Stimulated activated memory B cell treated with anti-CD40 and anti-IgM and Interleukin-4, amounts not matched to agents 10 μg/mL and 1 μg/mL and 100 μg/mL, for 72 hours (primary cell): ENCODE measurements around the gene DGKI.

Experiments
- ATAC-seq: fragments of 150-1000 bp; cut with Tn5 transposase; 2 replicates; pipeline ENCODE4 v1.10.0; 2021
- H3K27ac Mint-ChIP-seq: one replicate; pipeline ENCODE4 v1.8.0; 2022; ENCODE audit warnings: mild to moderate bottlenecking, mixed read lengths
- H3K27me3 Mint-ChIP-seq: one replicate; pipeline ENCODE4 v1.8.0; 2022; ENCODE audit warnings: mixed read lengths
- H3K36me3 Mint-ChIP-seq: one replicate; pipeline ENCODE4 v1.8.0; 2022; ENCODE audit warnings: mixed read lengths
- H3K4me1 Mint-ChIP-seq: one replicate; pipeline ENCODE4 v1.8.0; 2022; ENCODE audit warnings: mixed read lengths
- H3K4me3 Mint-ChIP-seq: one replicate; pipeline ENCODE4 v1.8.0; 2022; ENCODE audit warnings: mild to moderate bottlenecking, moderate library complexity, mixed read lengths
- H3K9me3 Mint-ChIP-seq: one replicate; pipeline ENCODE4 v1.8.0; 2022; ENCODE audit warnings: mixed read lengths

The DGKI gene

DNA sequence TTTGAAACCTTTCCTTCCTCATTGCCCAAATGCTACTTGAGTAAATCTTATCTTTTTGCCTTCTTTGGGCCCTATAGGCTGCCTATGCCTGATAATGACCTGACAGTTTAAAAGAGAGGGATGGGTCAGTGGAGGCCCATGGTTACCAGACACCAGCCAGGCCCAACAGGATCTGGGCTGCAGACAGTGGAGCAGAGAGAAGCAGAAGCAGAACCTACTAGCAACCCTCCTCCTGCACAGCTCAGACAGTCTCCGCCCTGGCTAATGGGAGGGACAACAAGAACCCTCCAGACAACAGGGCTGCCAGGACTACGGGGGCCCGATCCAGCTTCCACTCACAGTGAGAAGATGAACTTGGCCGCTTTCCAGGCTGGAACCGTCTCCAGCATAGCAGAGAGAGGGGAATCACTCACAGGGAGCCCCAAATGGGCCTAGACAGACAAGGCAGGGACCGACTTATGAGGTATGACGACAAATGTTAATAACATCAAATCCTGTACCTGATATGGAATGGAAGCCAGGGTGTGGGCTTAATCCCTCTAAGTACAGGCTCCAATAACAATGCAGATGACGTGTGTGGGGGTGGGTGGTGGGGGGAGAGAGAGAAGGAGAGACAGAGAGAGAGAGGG is 31.7 kb upstream of the DGKI start:
- H3K9me3 Mint-ChIP-seq: no peaks in the 10 kb centered on the region
- H3K4me1 Mint-ChIP-seq: peaks cover 3% of the 10 kb centered on the region
- no peaks in the 10 kb centered on the region for H3K27me3 Mint-ChIP-seq
- no peak overlapping the region for H3K27ac Mint-ChIP-seq
- H3K36me3 Mint-ChIP-seq: peaks cover 68% of the 10 kb centered on the region
- ATAC-seq: no peak
- H3K4me3 Mint-ChIP-seq: no peak overlapping the region

GRCh38 chr7:137877027-137877675 is 30.4 kb upstream of the DGKI start:
- Mint-ChIP-seq H3K4me3 (no peak overlapping the region), H3K27me3 (no peaks in the 10 kb centered on the region), H3K27ac (no peak overlapping the region), H3K4me1 (peaks cover 6% of the 10 kb centered on the region), H3K36me3 (peaks cover 63% of the 10 kb centered on the region), H3K9me3 (no peaks in the 10 kb centered on the region)
- ATAC-seq: no peak

DNA sequence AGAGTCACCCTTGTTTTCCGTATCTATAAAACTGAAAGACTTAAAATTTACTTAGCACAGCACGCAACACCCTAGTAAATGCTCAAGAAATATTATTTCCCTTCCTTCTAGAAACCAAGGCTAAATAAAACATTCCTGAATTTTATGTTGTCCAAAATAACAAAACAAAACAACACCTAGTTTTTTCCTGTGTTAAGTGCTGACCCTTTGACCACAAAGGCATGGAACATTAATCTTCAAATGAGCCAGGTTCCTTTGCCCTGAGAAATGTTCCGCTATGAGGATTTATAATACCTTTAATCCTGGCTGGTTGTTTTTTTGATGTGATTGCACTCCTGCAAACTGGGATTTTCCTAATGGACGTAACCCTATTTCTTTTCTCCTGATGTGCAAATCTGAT is 29.0 kb upstream of the DGKI start:
- H3K27me3 Mint-ChIP-seq: no peaks in the 10 kb centered on the region
- peaks cover 6% of the 10 kb centered on the region for H3K4me1 Mint-ChIP-seq
- no peaks in the 10 kb centered on the region for H3K9me3 Mint-ChIP-seq
- no peak for ATAC-seq
- no peak overlapping the region for H3K27ac Mint-ChIP-seq
- no peak overlapping the region for H3K4me3 Mint-ChIP-seq
- H3K36me3 Mint-ChIP-seq: peaks cover 58% of the 10 kb centered on the region

DNA sequence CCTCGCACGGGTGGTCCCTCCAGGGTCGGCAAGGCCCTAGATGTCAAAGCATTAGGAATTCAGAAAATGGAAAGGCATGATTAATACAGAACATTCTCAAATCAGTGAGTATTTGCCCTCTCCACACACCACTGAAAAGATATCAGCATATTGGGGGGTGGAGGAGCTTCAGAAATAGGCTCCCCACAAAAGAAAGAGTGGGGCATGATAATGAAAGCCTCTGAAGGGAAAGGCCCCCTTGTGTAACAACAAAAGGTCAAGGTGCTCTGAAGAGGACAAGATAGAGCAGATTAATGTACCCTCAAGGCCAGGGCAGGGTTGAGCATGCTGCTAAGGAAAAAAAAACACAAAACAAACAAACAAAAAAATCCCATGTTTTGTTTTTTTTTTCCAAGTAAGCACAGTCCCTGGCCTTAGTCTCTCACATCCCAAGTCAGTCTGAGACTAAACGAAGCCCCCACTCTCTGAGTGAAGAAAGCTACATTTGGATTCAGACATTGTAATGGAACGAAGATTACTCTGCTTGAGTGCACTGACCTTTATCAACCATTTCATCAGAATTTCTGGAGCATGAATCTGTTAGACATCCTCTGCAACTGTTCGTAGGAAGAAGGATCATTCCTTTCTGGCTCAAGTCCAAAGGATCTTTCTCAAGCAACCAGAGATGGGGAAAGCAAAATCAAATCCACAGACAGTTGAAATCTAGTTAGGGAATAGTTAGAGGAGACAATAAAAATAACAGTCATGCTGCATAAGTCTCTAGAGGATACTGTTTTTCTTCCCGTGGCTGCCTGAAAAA is 27.4 kb upstream of the DGKI start:
- H3K4me1 Mint-ChIP-seq: peaks cover 6% of the 10 kb centered on the region
- peaks cover 6% of the 10 kb centered on the region for H3K9me3 Mint-ChIP-seq
- peaks cover 50% of the 10 kb centered on the region for H3K36me3 Mint-ChIP-seq
- no peak overlapping the region for H3K4me3 Mint-ChIP-seq
- H3K27me3 Mint-ChIP-seq: no peaks in the 10 kb centered on the region
- ATAC-seq: peak; percentile 58
- H3K27ac Mint-ChIP-seq: peak overlapping the region; percentile 22

- Mint-ChIP-seq H3K36me3 (peaks cover 48% of the 10 kb centered on the region), H3K27ac (peak overlapping the region; percentile 22)
Measured at GRCh38 chr7:137873524-137873923, 26.8 kb upstream of the DGKI start.

DNA sequence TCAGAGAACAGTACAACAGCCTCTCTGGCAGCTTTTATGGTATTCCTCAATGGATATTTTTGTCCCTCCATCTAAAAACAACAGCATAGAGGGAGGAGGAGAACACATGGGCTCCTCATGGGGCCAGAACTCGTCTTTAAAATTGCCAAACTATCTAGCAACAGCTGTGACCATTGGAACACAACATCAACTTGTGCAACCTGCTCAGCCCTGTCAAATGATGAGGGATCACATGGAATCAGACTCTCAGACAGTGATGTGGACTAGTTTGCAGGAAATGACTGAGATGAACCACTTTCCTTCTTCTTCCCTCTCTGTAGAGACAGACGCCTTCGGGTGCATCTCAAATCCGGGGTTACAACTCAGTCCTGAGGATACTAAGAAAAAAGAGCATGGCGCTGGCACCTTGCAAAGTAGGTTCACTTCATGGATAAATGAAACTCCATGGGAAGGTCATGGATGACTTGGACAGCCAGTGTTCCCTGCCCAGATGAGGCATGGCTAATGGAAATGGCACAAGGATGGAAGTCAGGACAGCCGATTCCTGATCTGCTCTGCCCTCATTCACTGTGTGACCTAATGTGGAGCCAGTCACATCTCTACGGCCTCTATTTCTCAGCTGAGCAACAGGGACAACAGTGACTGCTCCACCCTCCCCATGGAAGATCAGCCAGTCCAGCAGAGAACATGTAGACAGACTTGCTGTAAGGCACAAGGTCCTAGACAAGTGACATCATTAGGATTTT is 24.6 kb upstream of the DGKI start:
- ATAC-seq: no peak
- Mint-ChIP-seq H3K4me1 (peaks cover 6% of the 10 kb centered on the region), H3K4me3 (no peak overlapping the region), H3K27me3 (no peaks in the 10 kb centered on the region), H3K36me3 (peaks cover 53% of the 10 kb centered on the region), H3K9me3 (peaks cover 10% of the 10 kb centered on the region), H3K27ac (no peak overlapping the region)

More at GRCh38 chr7:137873524-137873923, 26.8 kb upstream of the DGKI start:
- no peaks in the 10 kb centered on the region for H3K27me3 Mint-ChIP-seq
- H3K4me1 Mint-ChIP-seq: peaks cover 6% of the 10 kb centered on the region
- peak; percentile 54 for ATAC-seq
- H3K4me3 Mint-ChIP-seq: no peak overlapping the region
- H3K9me3 Mint-ChIP-seq: peaks cover 6% of the 10 kb centered on the region

- Mint-ChIP-seq H3K27ac (no peak overlapping the region), H3K9me3 (peaks cover 12% of the 10 kb centered on the region), H3K4me3 (no peak overlapping the region), H3K4me1 (peaks cover 6% of the 10 kb centered on the region), H3K27me3 (no peaks in the 10 kb centered on the region), H3K36me3 (peaks cover 57% of the 10 kb centered on the region)
- ATAC-seq: no peak
Measured at GRCh38 chr7:137870684-137871083, 23.9 kb upstream of the DGKI start.

DNA sequence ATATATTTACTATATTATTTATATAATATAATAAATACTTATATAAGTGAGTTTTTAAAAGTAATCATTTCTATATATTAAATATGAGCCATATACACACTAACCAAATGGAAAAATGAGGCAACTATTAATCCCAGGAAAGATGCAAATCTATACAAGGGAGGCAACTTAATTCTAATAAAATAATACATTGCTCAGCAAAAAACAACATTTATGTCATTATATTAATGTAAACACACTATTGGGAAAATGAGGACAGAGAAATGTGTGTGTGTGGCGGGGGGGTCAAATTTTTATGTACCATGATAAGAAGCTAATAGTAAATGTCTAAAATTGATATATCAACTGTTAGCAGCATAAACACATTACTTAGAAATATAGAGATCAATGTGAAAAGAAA is 23.3 kb upstream of the DGKI start:
- ATAC-seq: no peak
- peaks cover 58% of the 10 kb centered on the region for H3K36me3 Mint-ChIP-seq
- no peak overlapping the region for H3K4me3 Mint-ChIP-seq

DNA sequence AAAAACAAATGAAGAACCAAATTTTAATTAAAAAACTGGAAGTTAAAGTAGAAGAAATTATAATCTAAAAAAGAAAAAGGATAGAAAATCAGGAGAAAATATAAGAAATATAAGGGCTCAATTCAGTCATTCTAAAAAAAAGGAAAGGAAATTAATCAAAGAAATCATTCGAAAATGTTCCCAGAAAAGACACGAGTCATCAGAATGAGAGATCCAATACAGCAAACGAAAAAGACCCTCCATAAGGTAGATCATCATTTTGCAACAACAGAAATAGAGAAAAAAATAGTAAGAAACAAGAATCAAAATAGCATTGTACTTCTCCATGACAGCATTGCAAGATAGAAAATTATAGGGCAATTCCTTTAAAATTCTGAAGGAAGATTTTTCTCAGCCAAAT is 22.5 kb upstream of the DGKI start:
- H3K36me3 Mint-ChIP-seq: peaks cover 62% of the 10 kb centered on the region
- H3K27ac Mint-ChIP-seq: no peak overlapping the region
- peaks cover 6% of the 10 kb centered on the region for H3K4me1 Mint-ChIP-seq
- peaks cover 12% of the 10 kb centered on the region for H3K9me3 Mint-ChIP-seq
- H3K4me3 Mint-ChIP-seq: no peak overlapping the region
- H3K27me3 Mint-ChIP-seq: no peaks in the 10 kb centered on the region
- no peak for ATAC-seq

More for the DNA sequence above, 23.3 kb upstream of the DGKI start:
- peaks cover 6% of the 10 kb centered on the region for H3K4me1 Mint-ChIP-seq
- H3K27ac Mint-ChIP-seq: no peak overlapping the region
- no peaks in the 10 kb centered on the region for H3K27me3 Mint-ChIP-seq
- peaks cover 12% of the 10 kb centered on the region for H3K9me3 Mint-ChIP-seq

- Mint-ChIP-seq H3K27ac (no peak overlapping the region), H3K36me3 (peaks cover 68% of the 10 kb centered on the region), H3K27me3 (no peaks in the 10 kb centered on the region), H3K9me3 (peaks cover 12% of the 10 kb centered on the region), H3K4me1 (no peaks in the 10 kb centered on the region), H3K4me3 (no peak overlapping the region)
- ATAC-seq: no peak
Measured at GRCh38 chr7:137867289-137867688, 20.5 kb upstream of the DGKI start.

DNA sequence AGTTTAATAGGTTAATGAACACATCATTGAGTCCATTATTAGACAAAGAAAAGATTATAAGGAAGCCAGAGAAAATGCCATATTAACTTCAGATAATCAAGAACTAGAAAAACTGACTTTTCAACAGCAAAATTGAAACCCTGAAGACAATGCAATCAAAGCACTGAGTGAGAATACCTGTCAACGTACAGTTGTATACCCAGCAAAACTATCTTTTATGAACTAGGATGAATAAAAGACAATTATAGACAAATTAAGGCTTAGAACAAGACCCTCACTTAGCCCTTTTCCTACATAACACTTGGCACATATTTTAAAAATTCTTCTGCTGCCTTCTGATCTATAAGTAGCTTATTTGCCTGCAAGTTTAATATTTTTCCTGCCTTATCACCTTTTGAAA is 19.0 kb upstream of the DGKI start:
- no peak overlapping the region for H3K27ac Mint-ChIP-seq
- H3K36me3 Mint-ChIP-seq: peaks cover 69% of the 10 kb centered on the region
- H3K9me3 Mint-ChIP-seq: peaks cover 12% of the 10 kb centered on the region
- no peaks in the 10 kb centered on the region for H3K4me1 Mint-ChIP-seq
- H3K27me3 Mint-ChIP-seq: no peaks in the 10 kb centered on the region
- H3K4me3 Mint-ChIP-seq: no peak overlapping the region
- ATAC-seq: no peak

DNA sequence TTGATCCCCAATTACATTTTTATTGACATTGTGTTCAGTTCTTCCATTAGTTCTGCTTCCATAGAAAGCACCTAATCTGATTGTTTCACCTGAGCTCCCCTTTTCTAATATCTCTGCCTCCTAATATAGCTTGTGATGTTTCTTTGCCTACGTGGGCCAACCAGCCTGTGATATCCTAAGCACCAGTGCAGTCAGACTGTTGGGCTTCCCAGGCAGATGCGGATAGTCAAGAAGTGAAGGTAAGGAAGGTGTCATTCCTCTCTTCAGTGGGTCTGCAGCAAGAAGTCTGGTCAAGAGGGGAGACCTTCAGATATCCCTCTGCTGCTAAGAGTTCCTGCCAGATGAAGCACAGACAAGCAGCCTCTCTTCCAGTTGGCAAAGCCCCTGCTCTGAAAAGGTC is 16.2 kb upstream of the DGKI start:
- Mint-ChIP-seq H3K36me3 (peaks cover 52% of the 10 kb centered on the region), H3K4me3 (no peak overlapping the region), H3K27me3 (no peaks in the 10 kb centered on the region), H3K4me1 (no peaks in the 10 kb centered on the region), H3K9me3 (peaks cover 6% of the 10 kb centered on the region), H3K27ac (no peak overlapping the region)
- no peak for ATAC-seq

- H3K4me1 Mint-ChIP-seq: no peaks in the 10 kb centered on the region
- H3K9me3 Mint-ChIP-seq: peaks cover 6% of the 10 kb centered on the region
- H3K36me3 Mint-ChIP-seq: peaks cover 46% of the 10 kb centered on the region
- ATAC-seq: no peak
- no peak overlapping the region for H3K27ac Mint-ChIP-seq
- H3K27me3 Mint-ChIP-seq: no peaks in the 10 kb centered on the region
- H3K4me3 Mint-ChIP-seq: no peak overlapping the region
Measured at GRCh38 chr7:137862358-137862757, 15.6 kb upstream of the DGKI start.

DNA sequence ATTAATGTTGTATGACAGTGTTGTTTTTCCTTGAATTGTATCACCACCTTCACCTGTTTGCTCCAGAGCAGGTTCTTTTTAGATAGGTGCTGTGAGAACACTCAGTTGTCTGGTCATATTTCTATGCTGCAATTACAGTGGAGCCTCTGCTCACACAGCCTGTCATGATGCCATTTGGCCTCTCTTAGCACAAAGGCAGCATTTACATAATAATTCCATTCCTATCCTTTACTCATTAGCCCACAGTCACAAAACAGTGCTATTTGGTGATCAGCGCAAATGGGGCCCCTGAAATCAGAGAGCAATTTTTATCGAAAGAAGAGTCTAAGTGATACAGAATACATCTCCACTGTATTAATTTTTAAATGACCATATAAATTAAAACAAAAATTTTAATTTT is 13.8 kb upstream of the DGKI start:
- Mint-ChIP-seq H3K27ac (no peak overlapping the region), H3K27me3 (no peaks in the 10 kb centered on the region)

GRCh38 chr7:137853053-137853452 is 6.3 kb upstream of the DGKI start:
- Mint-ChIP-seq H3K36me3 (peaks cover 5% of the 10 kb centered on the region), H3K4me1 (no peaks in the 10 kb centered on the region), H3K4me3 (no peak overlapping the region), H3K9me3 (peaks cover 2% of the 10 kb centered on the region), H3K27me3 (peaks cover 12% of the 10 kb centered on the region), H3K27ac (no peak overlapping the region)
- no peak for ATAC-seq

More for the DNA sequence above, 13.8 kb upstream of the DGKI start:
- no peak for ATAC-seq
- Mint-ChIP-seq H3K36me3 (peaks cover 29% of the 10 kb centered on the region), H3K4me1 (no peaks in the 10 kb centered on the region), H3K9me3 (no peaks in the 10 kb centered on the region), H3K4me3 (no peak overlapping the region)
